Stimulated activated effector memory CD8-positive, alpha-beta T cell treated with anti-CD3 and anti-CD28 coated beads, Interleukin-12 subunit alpha, Interleukin-12 subunit beta, amount 100 ng/mL, for 72 hours (primary cell): Measurements from ENCODE around the gene BEND6.

Experiments
- ATAC-seq: fragments of 150-1000 bp; cut with Tn5 transposase; 2 replicates; pipeline ENCODE4 v1.10.0; 2021
- DNase-seq, 2 donors: peaks; one replicate each; pipeline ENCODE4 v3.0.0; 2021 to 2022; ENCODE audit warnings: low spot score in 2 of 2
- H3K27ac Mint-ChIP-seq: one replicate; pipeline ENCODE4 v1.8.0; 2022; ENCODE audit warnings: mild to moderate bottlenecking, mixed read lengths
- H3K36me3 Mint-ChIP-seq: one replicate; pipeline ENCODE4 v1.8.0; 2022; ENCODE audit warnings: mild to moderate bottlenecking, mixed read lengths
- H3K4me1 Mint-ChIP-seq: one replicate; pipeline ENCODE4 v1.8.0; 2022; ENCODE audit warnings: mixed read lengths
- H3K4me3 Mint-ChIP-seq: one replicate; pipeline ENCODE4 v1.8.0; 2022; ENCODE audit warnings: mild to moderate bottlenecking, mixed read lengths
- H3K9me3 Mint-ChIP-seq: one replicate; pipeline ENCODE4 v1.8.0; 2022; ENCODE audit warnings: mixed read lengths

Gene BEND6

DNA sequence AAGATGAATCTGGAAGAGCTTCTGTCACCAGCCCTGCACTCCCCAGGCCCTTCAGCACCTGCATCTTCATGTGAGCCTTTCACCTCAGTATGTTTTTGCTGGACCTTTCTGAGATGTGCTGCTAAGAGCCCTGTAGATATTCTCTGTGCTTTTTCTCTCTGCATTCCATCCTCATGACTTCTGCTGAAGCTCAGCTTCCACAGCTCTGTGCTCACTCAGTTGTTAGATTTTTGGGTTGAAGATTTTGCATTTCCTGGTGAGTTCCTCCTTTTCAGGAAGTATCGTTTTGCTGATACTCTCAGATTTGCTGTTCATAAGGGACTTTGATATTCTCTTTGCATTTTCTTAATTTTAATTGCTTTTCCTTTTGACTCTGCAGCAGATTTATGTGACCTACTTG lies 109.9 kb downstream of the BEND6 start:
- H3K4me3 Mint-ChIP-seq, result no peak overlapping the region
- H3K36me3 Mint-ChIP-seq, result peaks cover 65% of the 10 kb centered on the region
- DNase-seq (no peak), ATAC-seq (no peak)
- no peaks in the 10 kb centered on the region for H3K4me1 Mint-ChIP-seq
- H3K27ac Mint-ChIP-seq, result no peak overlapping the region
- no peaks in the 10 kb centered on the region for H3K9me3 Mint-ChIP-seq

DNA sequence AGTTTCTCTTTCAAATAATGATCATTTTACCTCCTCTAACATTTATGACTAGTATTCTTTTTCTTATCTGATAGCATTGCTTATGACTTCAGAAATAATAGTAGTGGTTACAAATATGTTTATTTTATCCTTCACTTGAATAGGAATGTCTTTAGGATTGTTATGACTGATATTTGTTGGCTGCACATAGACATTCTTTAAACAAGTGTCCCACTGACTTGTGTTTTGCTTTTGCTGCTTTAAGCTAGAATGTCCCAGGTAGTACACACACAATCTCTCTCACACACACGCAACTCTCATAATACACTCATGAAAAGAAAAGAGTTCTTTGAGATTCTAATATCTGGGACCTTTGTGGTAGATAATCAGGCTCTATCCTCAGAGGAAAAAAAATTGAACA lies 113.2 kb downstream of the BEND6 start:
- ATAC-seq, result no peak
- Mint-ChIP-seq H3K9me3 (no peaks in the 10 kb centered on the region), H3K36me3 (peaks cover 32% of the 10 kb centered on the region), H3K27ac (no peak overlapping the region), H3K4me3 (no peak overlapping the region), H3K4me1 (no peaks in the 10 kb centered on the region)
- no peak for DNase-seq

DNA sequence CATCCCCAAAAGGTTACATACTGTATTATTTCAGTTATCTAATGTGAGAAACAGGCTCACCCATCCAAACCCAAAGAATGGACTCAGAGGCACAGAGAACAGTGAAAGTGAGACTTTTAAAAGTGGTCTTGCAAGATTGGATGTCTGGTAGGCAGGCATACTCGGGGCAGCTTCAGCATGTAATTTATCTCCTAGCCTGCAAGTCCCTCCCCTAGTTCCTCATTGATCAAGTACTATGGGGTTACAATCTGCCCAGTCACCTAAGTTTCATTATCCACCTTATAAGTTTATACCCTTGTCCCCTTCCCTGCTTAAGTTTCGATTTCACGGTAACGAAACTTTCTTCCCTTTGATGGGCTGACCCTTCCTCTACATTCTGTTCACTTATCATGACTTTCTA lies 114.3 kb downstream of the BEND6 start:
- H3K4me3 Mint-ChIP-seq, result no peak overlapping the region
- DNase-seq, result no peak
- H3K27ac Mint-ChIP-seq, result no peak overlapping the region
- peaks cover 22% of the 10 kb centered on the region for H3K36me3 Mint-ChIP-seq
- no peaks in the 10 kb centered on the region for H3K9me3 Mint-ChIP-seq
- H3K4me1 Mint-ChIP-seq, result no peaks in the 10 kb centered on the region
- ATAC-seq, result no peak

DNA sequence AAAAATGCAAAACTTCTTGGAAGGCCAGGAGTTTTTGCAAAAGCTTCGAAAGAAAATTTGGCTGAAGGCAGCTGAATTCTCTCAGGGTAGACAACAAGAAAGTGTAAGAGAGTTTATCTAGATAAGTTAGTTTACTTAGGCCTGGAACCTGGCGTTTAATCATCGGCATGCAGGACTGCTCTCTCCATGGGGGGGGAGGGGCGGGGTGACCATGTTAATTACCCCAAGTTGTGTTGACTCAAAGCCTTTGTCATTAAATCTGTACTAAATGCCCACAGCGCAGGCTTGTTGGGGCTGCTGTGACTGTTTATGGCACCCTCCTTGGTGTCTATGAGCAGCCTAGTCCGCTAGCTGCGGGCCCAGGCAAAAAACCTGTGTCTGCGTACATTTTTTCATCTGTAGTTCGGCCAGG lies 115.0 kb downstream of the BEND6 start:
- Mint-ChIP-seq H3K36me3 (peaks cover 15% of the 10 kb centered on the region), H3K27ac (no peak overlapping the region), H3K9me3 (no peaks in the 10 kb centered on the region), H3K4me1 (no peaks in the 10 kb centered on the region), H3K4me3 (no peak overlapping the region)
- ATAC-seq (no peak), DNase-seq (no peak)

DNA sequence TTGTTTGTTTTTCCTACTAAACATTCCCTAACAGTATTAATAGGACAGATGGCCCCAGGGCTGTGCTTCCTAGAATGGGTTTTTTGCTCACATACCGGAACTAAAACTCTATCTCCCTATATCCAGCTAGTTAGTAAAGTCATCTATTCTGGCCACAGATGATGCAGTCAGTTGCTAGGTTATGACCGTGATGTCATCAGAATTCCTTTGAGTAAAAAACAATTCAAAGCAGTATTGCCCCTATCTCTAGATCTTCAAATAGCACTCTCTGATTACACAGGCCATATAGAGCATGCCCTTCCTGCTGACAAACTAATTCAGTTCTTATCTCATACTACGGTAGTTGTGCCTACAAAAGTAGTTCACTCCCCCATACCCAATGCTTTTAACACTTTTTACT lies 117.2 kb downstream of the BEND6 start:
- no peaks in the 10 kb centered on the region for H3K4me1 Mint-ChIP-seq
- H3K27ac Mint-ChIP-seq, result no peak overlapping the region
- H3K9me3 Mint-ChIP-seq, result no peaks in the 10 kb centered on the region
- ATAC-seq (no peak), DNase-seq (no peak)
- peaks cover 4% of the 10 kb centered on the region for H3K36me3 Mint-ChIP-seq
- H3K4me3 Mint-ChIP-seq, result no peak overlapping the region

DNA sequence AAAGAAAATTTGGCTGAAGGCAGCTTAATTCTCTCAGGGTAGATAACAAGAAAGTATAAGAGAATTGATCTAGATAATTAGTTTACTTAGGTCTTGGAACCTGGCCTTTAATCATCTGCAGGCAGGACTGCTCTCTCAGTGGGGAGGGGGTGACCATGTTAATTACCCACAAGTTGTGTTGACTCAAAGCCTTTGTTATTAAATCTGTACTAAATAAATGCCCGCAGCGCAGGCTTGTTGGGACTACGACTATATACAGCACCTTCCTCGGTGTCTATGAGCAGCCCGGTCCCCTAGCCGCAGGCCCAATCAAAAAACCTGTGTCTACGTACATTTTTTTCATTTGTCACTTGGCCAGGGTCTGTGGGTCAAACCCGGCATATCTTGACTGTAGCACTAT lies 119.5 kb downstream of the BEND6 start:
- H3K4me1 Mint-ChIP-seq, result no peaks in the 10 kb centered on the region
- H3K9me3 Mint-ChIP-seq, result no peaks in the 10 kb centered on the region
- H3K27ac Mint-ChIP-seq, result no peak overlapping the region
- no peak for DNase-seq
- no peaks in the 10 kb centered on the region for H3K36me3 Mint-ChIP-seq
- no peak overlapping the region for H3K4me3 Mint-ChIP-seq
- ATAC-seq, result no peak

DNA sequence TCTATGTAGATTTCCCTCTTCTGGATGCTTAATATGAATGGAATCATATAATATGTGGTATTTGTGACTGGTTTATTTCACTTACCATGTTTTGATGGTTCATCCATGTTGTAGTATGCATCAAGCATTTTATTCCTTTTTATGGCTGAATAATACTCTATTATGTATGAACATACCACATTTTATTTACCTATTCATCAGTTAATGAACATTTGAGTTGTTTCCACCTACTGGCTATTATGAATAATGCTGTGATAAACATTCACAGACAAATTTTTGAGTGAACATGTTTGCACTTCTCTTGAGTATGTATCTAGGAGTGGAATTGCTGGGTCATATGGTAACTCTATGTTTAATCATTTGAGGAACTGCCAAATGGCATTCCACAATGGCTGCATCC lies 120.2 kb downstream of the BEND6 start:
- no peak for ATAC-seq

More for the DNA sequence above, 120.2 kb downstream of the BEND6 start:
- Mint-ChIP-seq H3K9me3 (no peaks in the 10 kb centered on the region), H3K4me1 (no peaks in the 10 kb centered on the region), H3K36me3 (no peaks in the 10 kb centered on the region), H3K4me3 (no peak overlapping the region), H3K27ac (no peak overlapping the region)
- DNase-seq, result no peak
